Stimulated activated naive CD4-positive, alpha-beta T cell treated with Interleukin-2 at 50 U/mL for 16 hours (primary cell): ENCODE measurements around the gene NTM.

Experiments used
- DNase-seq: peaks from one replicate; lab custom pipeline; 2025; lab: John Stamatoyannopoulos, UW

The NTM gene

DNA sequence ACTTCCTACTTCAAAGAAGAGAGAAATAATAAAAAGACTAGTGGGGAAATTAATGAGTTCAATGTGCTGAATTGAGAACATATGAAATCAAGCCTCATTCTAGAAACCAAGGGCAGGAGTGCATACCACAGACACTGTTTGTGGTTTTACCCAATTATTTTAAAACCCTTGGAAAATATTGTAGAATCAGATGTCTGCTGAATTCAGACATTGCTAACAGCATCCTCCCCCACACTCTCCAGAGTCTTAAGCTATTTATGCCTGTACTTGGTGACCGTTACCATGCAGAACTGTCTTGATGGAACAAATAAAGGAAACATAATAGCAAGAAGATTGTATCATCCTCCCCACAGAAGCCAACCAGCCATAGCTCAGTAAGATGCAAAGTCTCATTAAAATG, 850.1 kb downstream of the NTM start:
- no peak for DNase-seq

DNA sequence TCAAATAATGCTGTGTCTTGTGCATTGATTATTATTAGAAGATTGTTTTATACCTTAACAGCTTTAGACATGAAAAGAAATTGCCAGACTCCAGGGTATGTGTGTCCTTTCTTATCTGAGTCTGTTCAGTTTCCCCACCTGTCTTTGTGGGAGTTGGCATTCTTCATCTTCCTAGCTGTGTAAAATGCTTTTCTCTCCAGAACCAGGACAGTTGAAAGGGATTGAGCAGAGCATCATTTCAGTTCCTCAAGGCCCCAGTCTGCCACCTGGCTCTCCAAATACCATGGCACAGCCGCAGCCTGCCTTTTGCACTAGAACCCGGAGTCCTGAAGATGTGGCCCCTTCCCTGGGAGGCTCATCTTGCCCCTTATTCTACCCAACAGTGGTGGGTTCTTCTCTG, 851.9 kb downstream of the NTM start:
- no peak for DNase-seq

DNA sequence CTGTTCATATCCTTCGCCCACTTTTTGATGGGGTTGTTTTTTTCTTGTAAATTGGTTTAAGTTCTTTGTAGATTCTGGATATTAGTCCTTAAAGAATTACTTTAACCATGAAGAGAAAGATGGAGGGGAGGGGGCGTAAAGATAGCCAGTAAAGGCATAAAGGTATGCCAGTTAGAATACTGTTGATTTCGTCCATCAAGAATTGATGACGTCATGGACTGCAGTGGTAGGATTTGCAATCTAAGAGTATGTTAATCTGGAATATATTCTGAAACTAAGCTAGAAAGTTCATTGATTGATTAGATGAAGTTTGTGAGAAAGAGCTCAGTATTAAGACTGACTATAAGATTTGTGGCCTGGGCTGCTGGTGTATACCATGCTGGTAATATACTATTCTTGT, 856.1 kb downstream of the NTM start:
- DNase-seq = no peak

DNA sequence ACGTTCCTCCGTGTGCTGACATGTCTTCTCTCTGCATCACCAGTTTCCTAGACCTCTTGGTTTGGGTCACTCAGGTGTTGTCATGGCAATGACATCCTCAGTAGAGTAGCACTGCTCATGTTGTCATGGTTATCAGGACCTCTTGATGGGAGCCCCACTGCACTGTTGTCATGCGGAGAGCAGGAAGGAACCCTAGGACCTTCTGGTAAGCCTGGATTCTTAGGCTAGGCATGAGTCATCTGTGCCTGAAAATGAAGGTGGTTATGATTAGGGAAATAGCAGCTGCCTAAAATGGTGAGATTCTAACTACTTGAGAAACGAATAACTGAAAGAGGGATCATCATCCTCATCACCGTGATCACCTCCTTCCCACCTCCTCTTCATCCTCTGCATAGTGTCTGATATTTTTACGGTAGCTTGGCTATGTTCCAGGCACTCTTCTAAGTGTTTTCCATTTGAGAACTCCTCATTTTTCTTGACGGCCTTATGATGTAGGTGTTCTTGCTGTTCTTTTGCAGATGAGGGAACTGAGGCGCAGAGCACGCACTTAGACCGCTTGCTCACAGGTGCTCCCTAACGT, 858.4 kb downstream of the NTM start:
- no peak for DNase-seq

DNA sequence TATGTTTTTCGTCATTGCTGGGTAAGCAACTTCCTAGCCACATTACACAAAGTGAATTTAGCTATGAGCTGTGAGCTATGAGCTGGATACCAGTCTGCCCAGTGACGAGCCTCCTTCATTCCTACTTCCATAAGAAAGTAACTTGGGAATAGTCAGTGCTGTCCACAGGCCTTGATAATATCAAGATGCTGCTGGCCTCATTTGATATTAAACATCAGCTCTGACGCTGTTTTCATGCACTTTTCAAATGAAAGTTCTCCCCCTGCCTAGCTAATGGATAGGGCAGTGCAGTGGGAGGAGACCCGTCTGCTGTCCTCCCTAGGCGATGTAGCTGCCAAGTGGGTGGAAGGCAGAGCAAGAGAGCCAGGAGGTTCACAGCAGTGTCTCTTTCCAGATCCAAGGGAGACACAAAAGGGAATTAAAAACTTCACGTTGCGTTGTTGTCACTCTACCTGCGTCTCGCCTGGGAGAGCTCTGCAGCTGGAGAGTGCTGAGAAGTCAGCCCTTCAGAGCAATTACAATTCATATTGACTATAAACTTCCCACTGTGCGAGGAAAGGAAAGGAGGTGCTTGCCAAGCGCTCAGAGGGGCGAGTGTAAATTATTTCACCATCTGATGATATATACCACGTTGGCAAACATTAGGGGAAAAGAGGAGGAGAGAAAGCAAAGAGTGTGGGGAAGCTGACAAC, 861.4 kb downstream of the NTM start:
- no peak for DNase-seq

DNA sequence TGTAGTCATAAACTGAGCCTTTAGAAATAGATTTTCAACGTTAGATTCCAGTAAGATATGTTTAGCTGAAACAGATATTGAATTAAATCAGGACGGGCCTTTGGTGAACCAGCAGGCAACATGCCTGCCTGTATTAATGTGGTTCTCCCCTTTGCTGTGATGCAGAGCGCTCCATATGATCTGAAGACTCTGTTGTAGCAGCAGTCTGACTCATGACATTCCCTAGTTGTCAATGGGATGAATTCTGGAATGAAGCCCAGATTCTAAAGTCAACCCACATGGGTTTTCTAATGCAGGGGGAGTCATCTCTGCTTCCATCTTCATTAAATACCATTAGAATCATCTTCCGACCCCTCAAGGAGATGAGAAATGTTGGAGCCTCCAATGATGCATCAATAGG, 864.5 kb downstream of the NTM start:
- DNase-seq = no peak

DNA sequence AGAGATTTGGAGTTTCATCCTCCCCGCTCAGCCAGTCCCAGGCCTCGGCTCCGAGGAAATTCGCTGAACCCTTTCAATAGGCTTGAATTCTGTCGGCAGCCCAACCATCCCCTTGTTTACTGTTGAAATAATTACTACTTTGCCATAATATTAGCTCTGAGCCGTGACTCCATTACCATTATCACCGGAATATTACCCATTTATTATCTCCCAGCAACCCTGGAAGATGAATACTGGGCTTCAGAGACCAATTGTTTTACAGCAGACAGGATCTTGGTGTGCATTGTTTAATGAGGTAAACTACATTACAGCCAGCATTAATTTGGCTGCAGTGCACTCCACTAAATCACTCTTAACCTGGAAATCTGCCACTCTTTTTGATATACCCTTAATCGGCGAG, 867.4 kb downstream of the NTM start:
- DNase-seq = no peak

DNA sequence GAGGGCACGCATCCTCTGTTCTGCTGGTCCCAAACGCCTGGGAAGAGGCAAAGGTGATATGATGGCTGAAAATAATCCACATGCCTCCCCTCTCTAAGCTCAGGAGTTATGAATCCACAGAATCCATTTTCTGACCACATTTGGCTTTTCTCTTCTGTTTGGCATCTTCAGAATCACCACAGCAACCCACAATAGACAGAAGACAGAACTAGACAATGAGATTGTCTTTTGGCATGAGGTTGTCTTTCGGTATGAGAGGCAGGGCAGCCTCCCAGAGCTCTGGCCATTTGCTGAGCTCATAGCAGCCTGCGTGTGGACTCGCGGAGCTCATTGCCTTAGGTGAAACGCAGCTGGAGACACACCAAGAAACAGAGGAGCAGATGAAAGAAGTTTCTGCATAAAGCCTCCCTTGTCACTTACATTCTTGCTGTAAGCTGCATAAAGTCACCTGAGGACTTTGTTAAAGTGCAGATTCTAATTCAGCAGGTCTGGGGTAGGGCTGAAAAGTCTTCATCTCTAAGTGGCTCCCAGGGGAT, 868.0 kb downstream of the NTM start:
- no peak for DNase-seq

DNA sequence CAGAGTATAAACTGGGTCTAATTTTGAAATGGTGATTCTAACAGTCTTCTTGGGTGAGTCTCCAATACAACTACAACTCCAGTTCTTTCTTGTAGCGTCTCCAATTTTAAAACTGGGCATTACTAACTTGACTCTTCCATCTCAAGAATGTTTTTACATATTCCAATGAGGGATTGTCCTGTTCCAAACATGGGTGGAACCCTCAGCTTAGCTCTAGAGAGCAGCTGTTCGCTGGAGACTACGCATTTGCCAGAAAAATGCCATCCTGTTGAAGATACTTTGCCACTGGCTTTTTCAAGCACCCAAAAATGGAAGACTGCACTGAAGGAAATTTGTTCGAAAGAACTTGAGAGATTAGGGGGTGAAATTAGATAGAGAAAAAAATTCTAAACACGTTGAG, 870.0 kb downstream of the NTM start:
- DNase-seq = no peak

DNA sequence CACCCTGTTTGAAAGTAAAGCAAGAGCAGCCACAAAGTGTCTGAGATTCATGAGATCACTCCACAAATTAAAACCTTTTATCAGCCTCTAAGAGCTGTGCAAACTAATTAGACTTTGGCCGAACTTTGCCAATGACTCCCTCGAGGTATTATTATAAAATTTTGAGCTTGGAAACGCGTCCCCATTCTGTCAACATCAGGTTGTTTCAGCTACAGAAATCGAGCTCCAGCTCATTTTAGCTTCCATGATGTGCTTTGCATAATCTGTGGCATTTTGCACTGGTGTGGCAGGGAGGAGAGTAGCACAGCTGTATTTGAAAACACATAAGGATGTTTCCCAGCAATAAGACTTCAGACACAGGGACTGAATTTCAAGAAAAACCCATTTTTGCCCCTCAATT, 872.2 kb downstream of the NTM start:
- no peak for DNase-seq

DNA sequence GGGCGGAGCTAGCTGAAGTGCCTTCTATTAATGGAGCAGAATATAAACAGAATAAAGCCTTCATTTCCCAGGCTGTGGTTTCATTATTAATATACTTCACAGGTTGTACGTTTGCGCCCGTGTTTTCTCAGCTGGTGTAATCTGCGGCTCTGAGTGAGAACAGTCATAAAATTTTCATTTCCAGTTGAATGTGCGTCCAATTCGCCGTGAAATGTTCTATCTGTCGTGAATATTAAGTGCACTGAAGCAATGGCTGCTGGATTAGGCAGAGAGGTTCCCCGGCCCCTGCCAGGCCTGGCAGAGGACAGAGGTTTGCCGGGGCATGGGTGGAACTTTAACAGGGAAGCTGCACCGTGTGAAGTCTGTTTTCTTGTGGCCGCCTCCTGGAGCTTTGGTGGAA, 874.4 kb downstream of the NTM start:
- DNase-seq = no peak

DNA sequence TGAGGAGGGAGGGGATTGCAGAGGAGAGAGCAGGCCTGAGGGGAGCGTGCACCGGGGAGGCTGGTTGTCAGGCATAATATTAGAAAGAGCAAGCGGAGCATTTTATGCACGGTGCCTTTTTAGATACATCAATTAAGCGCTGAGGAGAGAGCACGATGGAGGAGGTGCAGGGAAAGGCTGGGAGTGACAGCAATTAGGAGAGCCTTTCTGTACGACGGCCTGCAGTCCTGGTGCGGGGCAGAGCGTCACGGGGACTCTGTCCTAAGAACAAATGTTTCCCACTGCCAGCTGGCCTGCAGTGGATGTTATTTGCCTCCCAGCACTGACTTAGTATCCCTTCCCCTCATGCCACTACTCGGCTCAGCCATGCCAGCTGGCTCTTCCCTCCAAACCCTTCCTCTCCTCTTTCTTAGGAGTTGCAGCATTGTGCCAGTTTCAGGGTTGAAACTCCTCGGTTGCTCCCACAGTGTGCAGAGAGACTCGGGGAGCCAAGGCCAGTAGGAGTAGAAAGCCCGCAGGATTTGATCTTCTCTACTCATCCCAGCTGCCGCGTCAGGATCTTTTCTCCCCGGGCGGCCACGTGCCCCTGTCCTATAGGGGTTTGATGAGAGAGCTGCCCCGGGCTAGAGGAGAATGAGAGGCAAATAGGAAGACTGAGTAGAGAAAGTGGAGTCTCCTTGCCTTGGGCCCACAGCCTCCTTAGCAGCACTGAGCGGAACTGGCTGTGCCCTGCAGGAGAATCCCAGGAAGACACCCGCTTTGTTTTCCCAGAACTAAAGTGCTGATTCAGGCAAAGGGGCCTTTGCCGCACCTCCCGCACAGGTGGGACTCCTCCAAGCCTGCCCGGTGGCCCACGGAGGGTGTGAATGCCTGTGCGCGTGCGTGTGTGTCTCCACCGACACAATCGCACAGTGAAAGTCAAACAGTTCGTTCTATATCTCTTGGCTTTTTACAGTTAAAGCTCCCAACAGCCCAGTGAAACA, 875.3 kb downstream of the NTM start:
- DNase-seq = no peak

DNA sequence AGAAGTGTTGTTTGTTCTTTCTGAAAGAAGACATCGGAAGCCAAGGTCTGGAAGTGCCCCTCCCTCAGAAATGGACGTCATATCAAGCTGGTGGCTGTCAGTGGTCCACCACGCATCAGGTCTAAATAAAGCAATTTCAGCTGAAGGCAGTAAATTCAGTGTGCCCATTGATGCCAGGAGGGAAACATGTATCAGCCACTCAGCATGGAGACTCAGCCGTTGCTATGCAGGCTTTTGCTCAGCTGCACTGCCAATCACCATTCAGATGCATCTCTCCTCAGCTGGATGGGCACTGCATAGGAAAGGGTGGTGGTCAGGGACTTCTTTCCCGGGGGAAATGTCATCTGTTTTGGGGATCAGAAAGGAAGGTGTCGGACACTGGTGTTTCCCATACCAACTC, 878.2 kb downstream of the NTM start:
- DNase-seq = no peak

DNA sequence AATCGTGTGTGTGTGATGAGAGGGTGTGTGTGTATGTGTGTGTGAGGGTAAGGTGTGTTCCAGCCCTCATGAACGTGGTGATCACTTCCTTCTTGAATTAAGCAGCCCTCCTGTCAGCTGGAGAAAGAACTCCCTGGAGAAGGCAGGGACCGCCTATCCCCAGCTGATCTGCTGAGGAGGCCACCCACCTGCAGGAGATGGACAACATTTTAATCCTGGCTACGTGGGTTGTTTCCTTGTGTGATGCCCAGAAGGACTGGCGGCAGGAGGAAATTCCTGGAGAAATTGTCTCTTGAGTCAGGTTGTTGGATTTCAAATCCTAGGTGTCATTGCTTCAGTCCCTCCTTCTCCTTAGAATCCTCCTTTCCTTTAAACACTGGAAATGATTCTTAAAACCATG, 878.8 kb downstream of the NTM start:
- no peak for DNase-seq

DNA sequence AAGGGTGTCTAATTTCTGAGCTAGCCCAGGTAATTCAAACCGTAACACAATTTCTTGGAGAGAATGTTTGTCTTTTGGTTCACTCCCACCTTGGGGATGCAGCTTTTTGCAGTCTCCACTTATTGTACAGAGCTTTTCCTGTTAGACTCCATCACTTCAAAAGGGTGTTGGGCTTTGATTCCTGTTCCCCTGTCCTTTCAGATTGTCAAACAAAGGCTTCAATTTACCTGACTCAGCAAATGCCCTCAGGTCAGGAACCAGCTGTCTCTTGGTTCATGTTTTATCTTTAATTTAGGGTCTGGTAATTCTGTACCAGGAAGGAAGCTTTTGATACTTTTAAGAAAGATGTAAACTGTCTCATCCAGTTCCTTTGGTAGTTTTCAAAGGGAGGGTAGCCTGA, 880.6 kb downstream of the NTM start:
- DNase-seq = no peak

DNA sequence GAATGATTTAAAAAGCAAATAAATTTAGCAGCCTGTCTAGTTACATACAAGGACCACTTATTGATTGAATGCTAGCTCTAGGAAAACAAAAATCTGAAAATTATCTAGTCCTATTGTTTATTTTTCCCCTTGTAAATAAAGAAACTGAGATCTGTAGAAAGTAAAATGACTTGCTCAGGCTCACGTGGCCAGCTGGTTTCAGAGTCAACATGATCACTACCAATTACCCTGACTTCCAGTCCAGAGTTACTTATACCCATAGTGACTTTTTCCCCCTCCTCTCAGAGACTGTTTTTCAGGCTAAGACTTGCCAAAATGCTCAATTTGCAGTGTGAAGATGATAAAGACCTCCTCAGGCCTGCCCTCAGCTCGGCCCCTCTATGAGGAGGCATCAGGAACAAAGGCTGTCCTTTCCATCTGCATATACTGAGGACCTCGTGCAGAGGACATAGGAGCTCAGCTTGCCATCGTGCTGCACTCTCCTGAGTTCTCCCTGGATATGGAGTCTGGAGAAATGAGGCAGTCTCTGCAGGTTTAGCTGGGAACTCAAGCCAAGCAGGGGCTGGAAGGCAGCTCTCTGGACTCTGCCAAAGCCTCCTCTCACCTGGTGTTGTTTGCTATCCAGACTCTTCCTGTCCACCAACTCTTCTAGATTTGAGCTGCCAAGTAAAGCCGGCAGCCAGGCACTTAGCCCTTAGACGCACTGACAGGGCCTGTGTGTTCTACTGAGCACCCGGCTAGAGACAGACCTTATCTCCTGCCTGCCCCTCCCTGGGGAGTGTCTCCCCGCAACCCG, 883.3 kb downstream of the NTM start:
- DNase-seq = no peak

DNA sequence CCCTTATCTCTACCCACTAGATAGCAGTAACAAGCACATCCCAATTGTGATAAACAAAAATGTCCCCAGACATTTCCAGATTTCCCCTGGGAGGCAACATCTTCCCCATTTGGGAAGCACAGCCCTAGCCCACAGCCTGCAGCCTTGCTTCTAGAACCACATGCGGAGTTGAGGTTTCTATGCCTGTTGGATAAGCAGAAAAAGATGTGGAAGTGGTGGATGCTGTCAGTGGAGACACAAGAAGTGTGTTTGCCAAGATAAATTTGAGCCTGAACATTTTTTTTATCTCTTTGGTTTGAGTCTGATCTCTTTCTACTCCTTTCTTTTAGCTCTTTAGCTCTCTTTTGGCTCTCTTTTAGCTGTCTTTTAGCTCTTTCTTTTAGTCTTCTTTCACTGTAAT, 884.5 kb downstream of the NTM start:
- DNase-seq = no peak

DNA sequence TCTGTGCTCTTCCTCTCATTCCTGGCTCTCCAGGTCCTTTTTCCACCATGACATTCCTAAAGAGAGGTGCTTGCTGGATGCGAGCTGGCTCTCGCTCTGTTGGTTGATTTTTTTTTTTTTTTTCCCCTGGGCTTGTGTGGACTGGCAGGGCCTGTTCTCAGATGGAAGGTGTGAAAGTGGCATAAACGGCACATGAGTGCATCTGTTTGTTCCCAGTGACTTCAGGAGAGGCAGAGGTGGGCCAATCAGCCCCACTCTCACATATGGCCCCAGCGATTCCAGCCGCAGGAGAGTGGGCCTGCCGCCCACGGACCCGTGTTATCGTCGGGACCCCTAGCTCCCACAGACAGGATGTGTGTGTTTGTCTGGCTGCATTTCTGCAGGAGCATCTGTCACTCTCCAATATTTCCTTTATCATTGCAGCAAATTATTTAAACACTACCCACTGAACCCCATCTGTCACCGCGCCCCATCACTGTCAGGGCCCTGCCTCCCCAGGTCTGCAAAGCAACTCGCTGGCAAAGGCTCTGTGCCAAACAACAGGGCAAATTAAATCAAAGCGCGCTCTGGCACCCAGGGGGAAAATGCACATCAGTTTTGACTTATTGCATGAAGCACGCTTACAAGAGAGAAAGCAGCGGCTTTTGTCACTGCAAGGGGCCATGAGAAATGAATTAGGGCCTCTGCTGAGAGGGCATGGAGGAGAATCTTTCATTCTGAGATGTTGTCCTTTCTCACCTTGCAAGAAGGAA, 886.3 kb downstream of the NTM start:
- no peak for DNase-seq

DNA sequence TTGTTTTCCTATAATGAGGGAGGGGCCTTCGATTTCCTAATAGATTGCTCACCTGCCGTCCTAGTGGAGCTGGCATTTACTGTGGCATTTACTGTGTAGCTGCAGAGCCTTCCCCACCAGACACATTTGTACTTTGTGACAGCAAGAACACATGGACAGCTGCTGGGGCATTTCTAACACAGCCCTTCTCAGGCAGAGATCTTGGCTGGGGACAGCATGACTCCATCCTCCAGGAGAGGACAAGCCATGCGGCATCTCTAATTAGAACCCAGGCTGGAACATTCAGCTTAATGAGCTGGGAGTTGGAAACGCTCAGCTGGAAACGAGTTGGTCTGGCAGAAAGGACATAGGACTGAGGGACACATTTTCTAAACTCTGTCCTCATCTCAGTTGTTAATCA, 887.5 kb downstream of the NTM start:
- no peak for DNase-seq

DNA sequence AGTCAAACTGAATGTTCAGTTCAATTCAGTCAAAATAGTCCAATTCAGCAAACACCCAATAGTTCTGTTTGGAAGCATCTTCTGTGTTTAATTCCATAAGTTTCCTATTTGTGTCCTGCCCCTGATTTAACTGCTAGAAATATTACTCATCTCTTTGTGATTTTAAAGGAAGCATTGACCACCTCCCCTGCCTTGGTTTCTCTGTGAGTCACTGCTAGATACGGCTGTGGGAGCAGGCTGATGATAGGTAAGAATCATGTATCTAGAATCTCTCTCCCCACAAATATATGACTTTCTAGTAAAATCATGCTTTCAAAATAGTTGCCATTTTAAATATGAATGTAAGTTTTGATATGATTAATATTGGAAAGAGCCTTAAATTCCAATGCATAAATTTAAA, 888.5 kb downstream of the NTM start:
- DNase-seq = no peak

DNA sequence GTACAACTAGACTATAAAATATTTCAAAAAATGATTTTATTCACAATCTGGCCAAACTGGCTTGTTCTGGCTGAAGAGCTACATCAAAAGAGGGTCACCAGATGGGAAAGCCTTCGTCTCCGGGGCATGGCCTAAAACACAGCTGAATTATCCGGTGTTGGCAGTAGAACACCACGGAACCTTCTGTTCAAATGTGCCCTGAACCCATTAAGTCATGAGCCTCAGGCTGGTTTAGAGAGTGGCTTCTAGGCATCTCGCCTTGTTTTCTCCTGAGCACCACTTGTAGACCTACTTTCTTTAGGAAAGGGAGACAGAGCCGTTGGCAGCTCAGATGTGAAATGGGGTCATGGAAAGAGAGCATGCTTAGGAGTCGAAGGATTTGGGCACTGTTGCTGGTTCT, 890.2 kb downstream of the NTM start:
- no peak for DNase-seq
